Measurements from ENCODE around the gene ATP5F1A. TPM values are rescaled to one million over a fixed set of nuclear protein-coding genes. Genes with fewer than 3 reads are reported as not detected.

The ATP5F1A gene
- total RNA-seq, 1 experiment from 2014 or later, result 298 TPM

- no TSS peak for BruUV-seq (replicated peaks)
- Histone ChIP-seq H3K36me3 (ENCODE audit: control insufficient read depth, insufficient read depth, low read length) (no peaks in the 10 kb centered on the region; the same call in 1 of the 2 replicates), H3K9me3 (ENCODE audit: control insufficient read depth, insufficient read depth, low read depth, low read length) (no peaks in the 10 kb centered on the region), H3K4me3 (ENCODE audit: low read depth in 2 of 2, low read length in 2 of 2) (no peak overlapping the region), H3K27me3 (ENCODE audit: control insufficient read depth, insufficient read depth, low read length) (no peaks in the 10 kb centered on the region), H3K27ac (ENCODE audit: low read length) (no peak overlapping the region), H3K4me1 (ENCODE audit: control insufficient read depth, insufficient read depth, low read length) (no peaks in the 10 kb centered on the region)
- DNase-seq (ENCODE audit: low read depth, low spot score) (no peak), ATAC-seq (no peak)
- ChIA-PET CTCF (no interaction called here), POLR2A (no interaction called here)
- in situ Hi-C loops (cut with HindIII; ENCODE audit: low pct_unique_long_range_greater_than_20kb, low sequenced_read_pairs) (no loop called here), intact Hi-C loops (cut with micrococcal nuclease; ENCODE audit: unreplicated experiment) (no loop called here)
- no peak for TF ChIP-seq CTCF (IDR thresholded peaks at IDR 0.05)
- TF ChIP-seq SIN3A (IDR thresholded peaks at IDR 0.05; ENCODE audit: borderline replicate concordance, insufficient read depth, low read depth, low read length), result no peak
- no peak for TF ChIP-seq POLR2AphosphoS5 (IDR thresholded peaks at IDR 0.05; ENCODE audit: low read depth, low read length)
- TF ChIP-seq REST (IDR thresholded peaks at IDR 0.05; ENCODE audit: insufficient read depth in 1 of 2, low read depth in 2 of 2, low read length in 1 of 2), result no peak
- no peak for TF ChIP-seq TCF7L2 (IDR thresholded peaks at IDR 0.05; ENCODE audit: low read depth, low read length)
Observed at GRCh38 chr18:46113751-46114150, 15.7 kb upstream of the ATP5F1A start.

- no TSS peak for BruUV-seq (replicated peaks)
- intact Hi-C loops (cut with micrococcal nuclease; ENCODE audit: unreplicated experiment), result no loop called here
- POLR2A ChIA-PET, result no interaction called here
- in situ Hi-C loops (cut with HindIII; ENCODE audit: low pct_unique_long_range_greater_than_20kb, low sequenced_read_pairs), result no loop called here
- Histone ChIP-seq H3K9me3 (ENCODE audit: control insufficient read depth, insufficient read depth, low read depth, low read length) (no peaks in the 10 kb centered on the region), H3K36me3 (ENCODE audit: control insufficient read depth, insufficient read depth, low read length) (no peaks in the 10 kb centered on the region), H3K27ac (ENCODE audit: low read length) (no peak overlapping the region), H3K4me3 (ENCODE audit: low read depth in 2 of 2, low read length in 2 of 2) (no peak overlapping the region), H3K27me3 (ENCODE audit: control insufficient read depth, insufficient read depth, low read length) (no peaks in the 10 kb centered on the region), H3K4me1 (ENCODE audit: control insufficient read depth, insufficient read depth, low read length) (no peaks in the 10 kb centered on the region)
- CTCF ChIA-PET, result no interaction called here
- ATAC-seq (no peak), DNase-seq (ENCODE audit: low read depth, low spot score) (no peak)
- TF ChIP-seq REST (IDR thresholded peaks at IDR 0.05; ENCODE audit: insufficient read depth in 1 of 2, low read depth in 2 of 2, low read length in 1 of 2) (no peak), POLR2AphosphoS5 (IDR thresholded peaks at IDR 0.05; ENCODE audit: low read depth, low read length) (no peak), CTCF (IDR thresholded peaks at IDR 0.05) (no peak), SIN3A (IDR thresholded peaks at IDR 0.05; ENCODE audit: borderline replicate concordance, insufficient read depth, low read depth, low read length) (no peak), TCF7L2 (IDR thresholded peaks at IDR 0.05; ENCODE audit: low read depth, low read length) (no peak)
Observed at GRCh38 chr18:46110406-46110805, 12.3 kb upstream of the ATP5F1A start.

Measured in Panc1 (cell line).